ENCODE data around the gene TP53. TPM values are rescaled to one million over a fixed set of nuclear protein-coding genes. Genes with fewer than 3 reads are reported as not detected.

TP53 gene
- total RNA-seq, 6 donors from 2014 or later, result 16.8 to 55.5 (median 21.9) TPM

DNA sequence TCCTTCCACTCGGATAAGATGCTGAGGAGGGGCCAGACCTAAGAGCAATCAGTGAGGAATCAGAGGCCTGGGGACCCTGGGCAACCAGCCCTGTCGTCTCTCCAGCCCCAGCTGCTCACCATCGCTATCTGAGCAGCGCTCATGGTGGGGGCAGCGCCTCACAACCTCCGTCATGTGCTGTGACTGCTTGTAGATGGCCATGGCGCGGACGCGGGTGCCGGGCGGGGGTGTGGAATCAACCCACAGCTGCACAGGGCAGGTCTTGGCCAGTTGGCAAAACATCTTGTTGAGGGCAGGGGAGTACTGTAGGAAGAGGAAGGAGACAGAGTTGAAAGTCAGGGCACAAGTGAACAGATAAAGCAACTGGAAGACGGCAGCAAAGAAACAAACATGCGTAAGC lies 12.4 kb downstream of the TP53 start:
- peaks cover 15 to 62% (median 57%) of the 10 kb centered on the region in 4 donors for H3K36me3 ChIP-seq
- ATAC-seq (ENCODE audit: low FRiP score in 2 of 2), result no peak
- peaks cover 0 to 6% (median 0%) of the 10 kb centered on the region in 4 donors for H3K4me1 ChIP-seq
- DNase-seq, result peak in 1 of 2 donors; percentile 72
- WGBS, 2 donors, result 88 to 93% methylated on average over 14 of the region's 14 CpGs
- H3K27me3 ChIP-seq, result no peaks in the 10 kb centered on the region
- no peak overlapping the region for H3K4me3 ChIP-seq
- no peak overlapping the region for H3K27ac ChIP-seq
- H3K9me3 ChIP-seq, result peaks cover 4 to 8% (median 8%) of the 10 kb centered on the region in 4 donors
- TF ChIP-seq EP300 (IDR thresholded peaks at IDR 0.05), result no peak
- no peak for TF ChIP-seq POLR2AphosphoS5 (IDR thresholded peaks at IDR 0.05)
- TF ChIP-seq, protein P1, sequence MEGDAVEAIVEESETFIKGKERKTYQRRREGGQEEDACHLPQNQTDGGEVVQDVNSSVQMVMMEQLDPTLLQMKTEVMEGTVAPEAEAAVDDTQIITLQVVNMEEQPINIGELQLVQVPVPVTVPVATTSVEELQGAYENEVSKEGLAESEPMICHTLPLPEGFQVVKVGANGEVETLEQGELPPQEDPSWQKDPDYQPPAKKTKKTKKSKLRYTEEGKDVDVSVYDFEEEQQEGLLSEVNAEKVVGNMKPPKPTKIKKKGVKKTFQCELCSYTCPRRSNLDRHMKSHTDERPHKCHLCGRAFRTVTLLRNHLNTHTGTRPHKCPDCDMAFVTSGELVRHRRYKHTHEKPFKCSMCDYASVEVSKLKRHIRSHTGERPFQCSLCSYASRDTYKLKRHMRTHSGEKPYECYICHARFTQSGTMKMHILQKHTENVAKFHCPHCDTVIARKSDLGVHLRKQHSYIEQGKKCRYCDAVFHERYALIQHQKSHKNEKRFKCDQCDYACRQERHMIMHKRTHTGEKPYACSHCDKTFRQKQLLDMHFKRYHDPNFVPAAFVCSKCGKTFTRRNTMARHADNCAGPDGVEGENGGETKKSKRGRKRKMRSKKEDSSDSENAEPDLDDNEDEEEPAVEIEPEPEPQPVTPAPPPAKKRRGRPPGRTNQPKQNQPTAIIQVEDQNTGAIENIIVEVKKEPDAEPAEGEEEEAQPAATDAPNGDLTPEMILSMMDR (IDR thresholded peaks at IDR 0.05), result no peak
- no peak for TF ChIP-seq POLR2A (IDR thresholded peaks at IDR 0.05)

DNA sequence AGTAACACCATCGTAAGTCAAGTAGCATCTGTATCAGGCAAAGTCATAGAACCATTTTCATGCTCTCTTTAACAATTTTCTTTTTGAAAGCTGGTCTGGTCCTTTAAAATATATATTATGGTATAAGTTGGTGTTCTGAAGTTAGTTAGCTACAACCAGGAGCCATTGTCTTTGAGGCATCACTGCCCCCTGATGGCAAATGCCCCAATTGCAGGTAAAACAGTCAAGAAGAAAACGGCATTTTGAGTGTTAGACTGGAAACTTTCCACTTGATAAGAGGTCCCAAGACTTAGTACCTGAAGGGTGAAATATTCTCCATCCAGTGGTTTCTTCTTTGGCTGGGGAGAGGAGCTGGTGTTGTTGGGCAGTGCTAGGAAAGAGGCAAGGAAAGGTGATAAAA lies 14.1 kb downstream of the TP53 start:
- Histone ChIP-seq H3K4me3 (no peak overlapping the region), H3K36me3 (peaks cover 15 to 76% (median 71%) of the 10 kb centered on the region in 4 donors)

DNA sequence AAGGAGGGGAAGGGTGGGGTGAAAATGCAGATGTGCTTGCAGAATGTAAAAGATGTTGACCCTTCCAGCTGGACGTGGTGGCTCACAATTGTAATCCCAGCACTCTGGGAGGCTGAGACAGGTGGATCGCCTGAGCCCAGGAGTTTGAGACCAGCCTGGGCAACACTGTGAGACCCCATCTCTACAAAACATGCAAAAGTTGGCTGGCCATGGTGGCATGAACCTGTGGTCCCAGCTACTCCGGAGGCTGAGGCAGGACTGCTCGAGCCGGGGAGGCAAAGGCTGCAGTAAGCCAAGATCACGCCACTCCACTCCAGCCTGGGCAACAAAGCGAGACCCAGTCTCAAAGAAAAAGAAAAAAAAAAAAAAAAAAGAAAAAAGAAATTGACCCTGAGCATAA lies 18.8 kb downstream of the TP53 start:
- Histone ChIP-seq H3K4me1 (no peaks in the 10 kb centered on the region), H3K27me3 (no peaks in the 10 kb centered on the region), H3K9me3 (peaks cover 3 to 5% (median 3%) of the 10 kb centered on the region in 4 donors), H3K36me3 (peaks cover 2 to 68% (median 59%) of the 10 kb centered on the region in 4 donors), H3K4me3 (no peak overlapping the region), H3K27ac (no peak overlapping the region)
- no peak for TF ChIP-seq POLR2A (IDR thresholded peaks at IDR 0.05)
- TF ChIP-seq EP300 (IDR thresholded peaks at IDR 0.05), result no peak
- no peak for TF ChIP-seq POLR2AphosphoS5 (IDR thresholded peaks at IDR 0.05)
- TF ChIP-seq, protein P1 (IDR thresholded peaks at IDR 0.05), result no peak
- 94 to 95% methylated on average over 7 of the region's 7 CpGs for WGBS, 2 donors
- DNase-seq, result no peak
- no peak for ATAC-seq (ENCODE audit: low FRiP score in 2 of 2)

More for the DNA sequence above, 14.1 kb downstream of the TP53 start:
- no peaks in the 10 kb centered on the region for H3K27me3 ChIP-seq
- DNase-seq, result no peak
- TF ChIP-seq, protein P1 (IDR thresholded peaks at IDR 0.05), result peak in 2 of 6 experiments; percentile 11 to 42
- no peak for TF ChIP-seq POLR2A (IDR thresholded peaks at IDR 0.05)
- TF ChIP-seq POLR2AphosphoS5 (IDR thresholded peaks at IDR 0.05), result no peak
- TF ChIP-seq EP300 (IDR thresholded peaks at IDR 0.05), result no peak
- H3K27ac ChIP-seq, result no peak overlapping the region
- peaks cover 4 to 8% (median 8%) of the 10 kb centered on the region in 4 donors for H3K9me3 ChIP-seq
- WGBS, 2 donors, result 93 to 98% methylated on average over 2 of the region's 2 CpGs
- H3K4me1 ChIP-seq, result peaks cover 0 to 6% (median 0%) of the 10 kb centered on the region in 4 donors
- ATAC-seq (ENCODE audit: low FRiP score in 2 of 2), result no peak

DNA sequence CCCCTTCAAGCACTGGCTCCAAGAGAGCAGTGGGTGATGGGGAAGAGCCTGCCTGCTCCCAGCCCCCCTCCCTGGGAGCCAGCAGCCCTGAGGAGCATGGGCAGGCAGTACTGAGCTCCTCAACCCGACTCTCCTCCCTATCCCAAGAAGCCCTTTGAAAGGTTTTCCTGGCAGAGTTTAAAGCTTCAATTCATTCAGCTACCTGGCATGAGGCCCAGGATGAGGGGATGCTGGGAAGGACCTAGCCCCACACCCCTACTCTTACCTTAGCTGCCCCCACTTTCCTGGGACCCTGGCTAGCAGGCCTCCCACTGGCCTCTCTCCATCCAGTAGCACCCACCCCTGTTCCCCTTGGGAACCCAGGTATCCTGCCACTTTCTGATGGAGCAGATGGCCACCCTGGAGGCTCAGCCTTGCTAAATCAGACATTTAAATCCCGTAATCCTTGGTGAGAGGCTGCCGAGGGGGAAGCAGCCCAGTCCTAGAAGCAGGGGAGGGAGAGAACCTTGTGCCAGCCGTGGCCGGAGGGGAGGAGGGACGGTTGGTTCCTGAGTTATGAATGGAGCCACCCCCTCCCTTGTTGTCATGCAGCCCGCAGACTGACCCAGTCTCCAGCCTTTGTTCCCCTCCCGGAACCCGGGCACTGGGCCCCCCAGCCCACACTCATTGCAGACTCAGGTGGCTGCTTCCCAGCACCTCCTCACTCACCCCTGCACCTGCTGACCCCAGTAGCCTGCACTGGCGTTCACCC lies 19.5 kb downstream of the TP53 start:
- TF ChIP-seq POLR2A (IDR thresholded peaks at IDR 0.05) (no peak), POLR2AphosphoS5 (IDR thresholded peaks at IDR 0.05) (no peak), EP300 (IDR thresholded peaks at IDR 0.05) (no peak)
- TF ChIP-seq, protein P1 (IDR thresholded peaks at IDR 0.05), result no peak
- DNase-seq (no peak), ATAC-seq (ENCODE audit: low FRiP score in 2 of 2) (no peak)
- WGBS, 2 donors, result 77 to 93% methylated on average over 4 to 10 of the region's 10 CpGs
- Histone ChIP-seq H3K27ac (no peak overlapping the region), H3K36me3 (peaks cover 0 to 61% (median 52%) of the 10 kb centered on the region in 4 donors), H3K9me3 (no peaks in the 10 kb centered on the region), H3K27me3 (no peaks in the 10 kb centered on the region), H3K4me3 (no peak overlapping the region), H3K4me1 (no peaks in the 10 kb centered on the region)

Data from upper lobe of left lung (tissue), 6 donors.